C1 segment of cervical spinal cord (tissue), 14 donors: ENCODE data around the gene ACSS3.
A peak's percentile ranks its signal among the peaks of the same experiment; 100 is the strongest.

Experiments
- DNase-seq, 14 donors: peaks; one replicate each; lab custom pipeline; 2025; lab: John Stamatoyannopoulos, UW

ACSS3 gene

DNA sequence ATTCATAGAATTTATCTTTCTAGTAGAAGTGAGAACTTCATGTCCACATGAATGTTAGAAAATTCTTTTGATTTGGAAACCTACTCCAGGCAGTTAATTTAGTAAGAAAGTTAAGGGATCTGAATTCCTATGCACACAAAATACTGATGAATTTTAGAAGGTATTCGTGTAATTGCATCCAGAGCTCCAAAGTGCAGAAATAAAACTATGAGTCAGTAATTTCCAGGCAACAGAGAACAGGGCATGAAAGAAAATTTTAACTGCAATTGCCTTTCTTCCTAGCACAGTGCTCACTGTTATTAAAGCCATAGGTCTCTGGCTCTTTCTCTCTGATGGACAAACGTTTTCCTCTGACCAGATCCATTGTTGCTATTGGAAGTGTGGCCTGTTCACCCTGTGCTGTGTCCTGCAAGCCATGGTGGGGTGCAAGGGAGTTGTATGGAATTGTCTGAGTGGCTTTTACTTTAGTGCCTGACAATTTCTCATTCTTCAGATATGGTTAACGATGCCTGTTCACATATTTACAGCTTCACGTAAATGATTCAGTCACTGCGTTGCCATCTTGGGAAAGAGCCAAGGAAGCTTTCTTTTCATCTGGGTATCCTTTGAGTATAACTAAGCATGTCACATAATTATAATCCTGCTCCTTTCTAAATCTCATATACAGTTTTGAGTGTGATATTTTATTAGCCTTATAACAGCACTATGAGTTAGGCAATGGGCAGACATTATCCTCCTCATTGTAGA, 145.1 kb downstream of the ACSS3 start:
- DNase-seq = no peak

DNA sequence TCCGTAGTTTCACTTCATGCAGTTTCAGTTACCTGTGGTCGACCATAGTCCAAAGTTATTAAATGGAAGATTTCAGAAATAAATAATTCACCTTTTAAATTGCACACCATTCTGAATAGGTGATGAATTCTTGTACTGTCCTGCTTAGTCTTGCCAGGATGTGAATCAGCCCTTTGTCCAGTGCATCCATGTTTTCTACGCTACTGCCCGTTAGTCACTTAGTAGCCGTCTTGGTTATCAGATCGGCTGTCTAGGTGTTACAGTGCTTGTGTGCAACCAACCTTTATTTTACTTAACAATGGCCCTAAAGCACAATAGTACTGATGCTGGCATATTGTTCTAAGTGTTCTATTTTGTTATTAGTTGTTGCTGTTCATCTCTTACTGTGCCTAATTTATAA, 146.7 kb downstream of the ACSS3 start:
- DNase-seq = no peak

DNA sequence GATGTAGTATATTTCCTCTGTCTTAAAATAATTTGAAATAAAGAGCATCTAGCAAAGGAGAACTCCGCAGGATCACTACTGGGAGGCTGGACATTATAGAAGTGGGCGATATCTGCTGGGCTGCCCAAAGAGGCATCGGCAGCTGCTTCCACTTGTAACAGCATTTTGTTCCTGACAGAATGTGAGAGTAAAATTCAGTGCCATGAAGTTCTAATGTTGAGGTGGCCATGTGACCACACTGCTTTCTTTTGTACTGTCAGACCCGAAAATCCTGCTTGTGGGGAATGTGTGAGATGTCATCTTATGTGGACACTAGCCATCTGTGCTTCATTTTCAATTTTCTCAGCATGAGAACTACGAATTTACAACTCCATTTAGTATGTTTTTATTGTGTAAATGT, 151.9 kb downstream of the ACSS3 start:
- DNase-seq = no peak

DNA sequence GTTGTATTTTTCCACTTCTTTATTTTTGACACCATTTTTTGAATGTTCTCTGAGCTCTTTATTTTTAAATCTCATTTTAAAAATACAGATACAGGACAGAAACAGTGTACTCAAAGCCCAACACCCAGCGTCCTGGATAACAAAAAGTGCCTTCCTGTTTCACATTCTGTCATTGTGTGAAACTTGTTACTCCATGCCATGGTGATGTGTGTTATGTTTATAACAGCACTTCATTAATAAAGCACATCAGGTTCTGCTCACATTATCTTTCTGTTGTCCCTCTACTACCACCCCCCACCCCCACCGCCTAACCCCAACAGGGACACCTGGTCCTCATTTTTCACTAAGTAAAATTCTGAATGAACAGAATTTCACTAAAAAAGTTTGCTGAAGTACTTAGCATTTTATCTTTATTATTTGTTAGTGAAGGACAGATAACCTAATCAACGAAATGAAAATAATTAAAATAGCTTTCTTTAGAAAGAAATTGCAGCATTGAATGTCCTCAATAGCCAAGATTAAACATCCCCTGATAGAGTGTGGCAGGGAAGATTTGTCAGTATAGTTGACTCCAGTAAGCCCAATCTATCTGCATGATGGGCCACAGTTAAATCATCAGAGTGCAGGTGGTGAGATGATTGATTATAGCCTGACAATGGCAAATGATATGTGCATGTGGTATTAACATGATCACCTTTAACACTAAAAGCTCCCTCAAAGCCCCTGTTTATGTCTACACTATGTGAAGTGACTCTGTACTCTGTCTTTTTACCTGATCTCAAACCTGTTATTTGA, 153.9 kb downstream of the ACSS3 start:
- no peak for DNase-seq

DNA sequence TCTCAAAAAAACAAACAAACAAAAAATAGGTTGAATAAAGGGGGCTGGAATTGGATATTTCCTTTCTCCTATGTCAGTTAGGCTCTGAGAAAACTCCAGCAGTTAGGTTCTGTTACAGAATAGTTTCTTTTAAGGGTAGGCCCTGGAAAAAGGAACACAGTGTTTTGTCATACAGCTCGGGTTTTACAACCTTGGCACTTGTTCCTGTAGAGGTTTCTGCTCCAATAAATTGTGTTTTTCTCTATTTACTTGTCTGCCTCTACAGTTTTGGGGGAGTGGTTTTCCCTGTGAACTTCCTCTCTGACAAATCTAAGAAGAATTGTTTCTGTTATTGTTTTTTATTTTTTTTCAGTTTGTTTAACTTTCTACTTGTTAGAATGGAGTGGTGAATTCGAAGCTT, 167.6 kb downstream of the ACSS3 start:
- DNase-seq = no peak

DNA sequence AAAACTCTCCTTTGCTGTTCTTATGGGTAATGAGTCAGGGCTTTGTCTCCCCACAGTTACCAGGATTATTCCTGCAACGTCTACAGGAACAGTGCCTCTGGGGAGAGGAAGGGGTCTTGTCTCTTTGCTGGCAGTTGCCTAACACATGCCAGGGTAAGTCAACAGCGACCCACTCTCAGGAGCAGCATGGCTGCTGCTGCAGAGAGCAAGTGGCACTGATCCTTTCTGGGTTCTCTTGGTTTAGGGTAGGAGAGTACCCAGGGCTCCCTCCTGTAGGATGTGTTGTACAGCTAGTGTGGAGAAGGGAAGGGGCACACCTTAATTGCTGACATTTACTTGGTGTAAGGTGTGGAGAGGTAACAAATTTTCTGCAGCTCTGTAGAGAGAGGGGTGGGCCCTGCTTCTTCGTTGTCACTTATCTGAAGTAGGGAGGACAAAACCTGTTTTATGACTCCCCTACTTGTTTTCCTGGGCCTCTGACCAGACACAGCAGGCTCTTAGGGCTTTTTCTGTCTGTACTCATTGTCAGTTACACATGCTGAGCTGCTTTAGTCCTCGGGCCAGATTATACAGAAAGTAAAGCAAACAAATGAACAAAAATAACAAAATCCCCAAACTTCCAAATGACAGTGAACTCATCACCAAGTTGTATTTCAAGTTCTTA, 168.2 kb downstream of the ACSS3 start:
- DNase-seq = no peak

DNA sequence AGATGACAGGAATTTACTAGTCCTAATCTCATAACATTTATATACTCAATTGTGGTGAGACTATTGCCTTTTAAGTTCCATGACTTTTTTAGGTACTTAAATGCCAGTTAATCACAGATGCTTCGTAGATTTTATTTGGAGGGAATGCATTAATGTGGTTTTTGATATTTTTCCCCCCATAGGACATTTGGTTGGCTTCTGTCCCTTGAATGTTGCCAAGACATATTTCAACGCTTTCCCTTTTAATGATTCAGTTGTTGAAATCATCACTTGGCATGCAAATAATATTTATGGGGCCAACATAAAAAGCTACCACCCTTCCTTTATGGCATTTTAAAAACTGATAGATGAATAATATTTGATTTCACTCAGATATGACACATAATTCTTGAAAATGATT, 172.1 kb downstream of the ACSS3 start:
- no peak for DNase-seq

DNA sequence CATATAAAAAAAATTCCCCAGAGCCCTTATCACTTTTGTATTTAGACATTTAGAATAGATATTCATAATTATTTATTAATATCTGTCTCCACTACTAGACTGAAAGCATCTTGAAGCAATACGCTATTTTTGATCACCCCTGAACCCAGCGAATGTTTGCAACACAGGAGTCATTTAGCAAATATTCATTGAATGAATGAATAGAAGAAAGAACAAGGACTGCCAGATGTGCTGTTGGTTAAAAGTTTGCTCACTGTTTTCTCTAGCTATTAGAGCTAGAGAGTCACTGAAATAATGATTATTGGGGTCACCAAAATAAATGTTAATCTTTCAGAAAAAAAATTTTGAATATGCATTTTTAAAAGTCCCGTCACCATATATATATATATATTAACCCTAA, 174.3 kb downstream of the ACSS3 start:
- no peak for DNase-seq

DNA sequence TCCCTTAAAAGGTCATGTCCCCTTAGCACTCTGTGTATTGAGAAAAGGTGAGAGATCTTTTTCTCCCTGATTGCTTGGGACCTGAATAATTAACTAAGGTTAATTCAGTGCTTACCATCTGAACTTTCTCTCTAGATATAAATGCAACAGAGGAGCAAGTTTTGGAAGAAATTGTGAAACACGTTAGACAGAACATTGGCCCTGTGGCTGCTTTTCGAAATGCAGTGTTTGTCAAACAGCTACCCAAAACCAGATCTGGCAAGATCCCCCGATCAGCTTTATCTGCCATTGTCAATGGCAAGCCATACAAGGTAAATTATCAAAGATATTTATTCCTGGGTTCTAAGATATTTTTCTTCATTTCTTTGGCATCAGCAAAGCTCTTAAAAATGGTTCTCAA, 175.5 kb downstream of the ACSS3 start:
- no peak for DNase-seq

DNA sequence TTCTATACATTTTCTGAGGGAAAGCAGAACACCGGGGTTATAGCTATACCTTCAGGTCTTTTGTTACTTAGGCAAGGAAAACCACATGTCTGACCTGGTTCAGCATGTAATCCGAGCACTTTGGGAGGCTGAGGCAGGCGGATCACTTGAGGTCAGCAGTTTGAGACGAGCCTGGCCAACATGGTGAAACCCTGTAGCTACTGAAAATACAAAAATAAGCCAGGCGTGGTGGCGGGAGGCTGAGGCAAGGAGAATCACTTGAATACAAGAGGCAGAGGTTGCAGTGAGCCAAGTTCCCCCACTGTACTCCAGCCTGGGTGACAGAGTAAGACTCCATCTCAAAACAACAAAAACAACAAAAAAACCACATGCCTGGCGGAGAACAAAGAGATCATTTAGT, 177.6 kb downstream of the ACSS3 start:
- DNase-seq = no peak

DNA sequence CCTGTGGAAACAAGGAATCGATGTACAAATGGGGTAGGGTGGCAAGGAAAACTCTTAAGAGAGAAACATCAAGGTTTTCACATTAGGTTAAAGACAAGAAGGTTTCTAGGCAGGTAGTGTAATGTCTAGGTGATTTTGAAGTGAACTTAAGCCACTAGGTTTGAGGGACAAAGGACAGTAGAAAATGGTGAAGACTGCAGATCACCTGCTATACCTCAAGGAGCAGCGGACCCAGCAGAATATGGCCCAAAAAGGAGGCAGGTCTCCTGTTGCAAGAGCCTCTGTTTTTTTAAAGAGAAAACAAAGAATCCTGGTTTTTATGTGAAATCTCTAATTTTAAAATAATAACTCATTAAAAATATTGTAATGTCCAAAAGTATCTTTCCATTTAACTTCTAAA, 178.1 kb downstream of the ACSS3 start:
- DNase-seq = no peak

DNA sequence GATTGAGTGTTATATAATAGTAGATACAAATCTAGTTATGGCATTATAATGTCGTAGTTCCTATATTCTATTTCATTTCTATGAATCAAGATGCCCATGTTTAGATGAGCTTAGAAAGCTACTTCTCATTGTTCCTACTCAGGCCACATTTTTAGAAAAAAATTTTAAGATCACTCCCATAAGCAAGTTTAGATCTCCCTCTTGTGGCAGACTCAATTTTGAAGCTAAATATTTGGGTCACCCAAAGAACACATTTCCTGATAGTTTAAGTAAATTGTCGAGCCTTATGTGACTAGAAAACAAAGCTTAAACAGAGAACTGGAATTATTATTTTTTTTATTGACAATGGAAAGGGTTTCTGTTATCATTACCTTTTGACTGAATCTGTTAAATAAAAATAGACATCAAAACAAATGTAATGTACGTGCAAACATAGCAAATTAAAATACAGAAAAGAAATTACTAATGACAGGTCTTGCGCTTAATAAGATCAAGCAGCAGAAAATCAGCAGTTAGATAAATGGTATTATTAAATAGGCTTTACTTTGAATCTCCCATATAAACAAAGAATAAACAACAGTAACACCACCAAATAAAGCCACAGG, 180.2 kb downstream of the ACSS3 start:
- peak in 1 of 14 donors; percentile 21 for DNase-seq

DNA sequence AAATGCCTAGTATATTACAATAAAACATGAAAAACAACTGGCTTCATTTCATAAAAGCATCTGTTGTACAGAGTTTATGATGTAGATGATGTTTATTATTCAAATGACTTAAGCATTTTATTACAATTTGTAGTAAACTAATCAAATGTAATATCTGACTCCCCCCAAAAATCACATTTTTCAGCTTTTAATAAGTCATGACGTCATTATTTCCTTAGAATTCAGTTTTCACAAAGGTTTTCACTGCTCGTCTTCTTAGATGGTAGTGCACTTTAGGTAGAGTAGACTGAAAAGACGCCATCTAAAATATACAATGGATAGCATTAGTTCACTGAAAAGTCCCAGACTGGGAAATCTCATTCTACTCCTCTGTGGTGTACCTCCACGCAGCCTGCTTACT, 181.5 kb downstream of the ACSS3 start:
- DNase-seq = no peak

DNA sequence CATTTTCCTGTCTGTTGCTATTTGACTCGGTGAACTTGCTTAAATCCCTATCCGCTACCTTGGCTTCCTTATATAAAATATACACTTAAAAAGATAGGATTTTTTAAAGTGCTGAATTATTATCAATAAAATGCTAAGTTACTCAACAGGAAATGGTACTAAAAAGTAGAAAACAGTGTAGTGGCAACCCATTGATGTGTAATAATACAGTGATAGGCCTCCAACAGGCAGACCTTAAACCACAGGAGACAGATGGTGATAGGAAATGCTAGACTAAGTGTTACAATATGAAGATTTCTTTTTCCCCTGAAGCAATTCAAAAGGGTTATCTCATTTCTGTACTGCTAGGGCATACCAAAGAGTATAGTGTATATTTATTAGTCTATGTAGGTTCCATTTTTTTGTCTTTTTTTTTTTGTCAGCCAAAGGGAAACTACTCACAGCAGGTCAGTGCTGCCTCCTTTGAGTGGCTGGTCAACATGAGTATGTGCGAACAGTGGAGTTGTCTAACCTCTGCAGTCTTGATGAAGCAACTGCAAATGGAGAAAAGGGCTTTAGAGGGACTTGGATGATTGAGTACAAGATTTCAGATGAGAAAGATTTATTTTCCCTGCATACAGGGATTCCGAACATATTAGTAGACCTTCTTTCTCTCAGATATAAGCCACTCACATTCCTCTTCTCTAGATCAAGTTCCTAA, 183.8 kb downstream of the ACSS3 start:
- DNase-seq = no peak

DNA sequence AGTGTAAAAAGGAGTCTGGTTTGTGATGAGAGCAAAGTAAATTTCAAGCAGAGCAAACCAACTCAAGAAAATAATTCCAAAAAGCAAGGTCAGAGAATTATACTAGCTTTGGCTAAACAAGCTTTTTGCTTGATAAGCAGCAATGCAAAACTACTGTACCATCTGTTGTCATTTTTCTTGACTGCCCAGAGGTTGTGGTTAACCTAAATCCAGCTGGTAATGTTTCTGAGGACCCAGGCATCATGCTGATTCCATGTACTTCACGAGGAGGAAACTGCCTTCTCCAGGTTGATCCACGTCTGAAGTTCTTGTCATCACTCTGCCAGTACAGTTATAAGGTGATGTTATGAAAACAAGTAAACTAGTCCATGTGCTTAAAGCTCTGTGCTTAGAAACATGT, 185.2 kb downstream of the ACSS3 start:
- no peak for DNase-seq

DNA sequence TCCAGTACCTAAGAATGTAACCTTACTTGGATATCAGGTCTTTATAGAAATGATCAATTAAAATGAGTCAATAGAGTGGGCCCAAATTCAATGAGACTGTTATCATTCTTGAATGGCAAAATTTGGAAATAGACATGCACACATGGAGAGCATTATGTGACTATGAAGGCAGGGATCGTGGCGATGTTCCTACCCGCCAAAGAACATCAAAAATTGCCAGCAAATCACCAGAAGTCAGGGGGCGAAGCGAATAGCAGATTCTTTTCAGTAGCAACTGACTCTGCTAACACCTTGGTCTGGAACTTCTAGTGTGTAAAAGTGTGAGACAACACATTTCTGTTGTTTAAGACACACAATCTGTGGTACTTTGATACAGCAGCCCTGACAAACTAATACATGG, 192.5 kb downstream of the ACSS3 start:
- no peak for DNase-seq

DNA sequence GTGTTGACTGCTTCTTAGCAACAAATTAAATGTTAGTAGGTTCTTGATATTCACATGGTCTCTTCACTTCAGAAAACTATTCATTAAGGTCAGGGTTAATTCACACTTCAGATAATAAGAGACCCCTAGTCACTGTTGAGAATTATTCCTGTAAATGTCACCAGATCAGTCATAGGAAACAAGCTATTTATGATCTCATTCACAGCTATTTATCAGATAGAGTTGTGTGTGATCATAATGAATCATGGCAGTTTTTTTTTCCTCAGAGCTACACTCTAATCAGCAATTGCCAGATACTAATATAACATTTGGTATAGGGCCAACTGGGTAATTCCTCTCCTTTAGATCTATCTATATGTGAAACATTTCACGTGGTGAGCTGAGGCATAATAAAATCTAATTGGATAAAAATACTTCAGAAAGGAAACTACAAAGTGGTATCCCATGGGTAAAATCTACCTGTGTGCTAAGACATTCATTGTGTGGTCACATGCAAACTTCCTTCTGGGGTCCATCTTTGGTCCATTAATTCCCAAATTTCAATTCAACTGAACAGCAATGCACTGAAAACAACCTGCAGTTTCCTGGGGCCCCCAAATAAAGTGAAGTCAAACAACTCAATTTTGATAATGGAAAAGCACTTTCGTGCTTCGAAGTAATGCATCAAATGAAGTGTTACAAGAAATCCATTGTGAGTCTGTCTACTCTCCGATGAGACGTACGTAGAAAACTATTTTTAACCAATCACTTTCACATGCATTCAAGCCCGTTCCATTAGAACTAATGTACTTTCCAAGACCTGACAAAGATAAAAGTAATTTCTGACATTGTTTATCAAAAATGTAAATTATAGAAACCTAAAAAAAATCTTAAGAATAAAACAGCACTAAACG, 197.0 kb downstream of the ACSS3 start:
- no peak for DNase-seq

DNA sequence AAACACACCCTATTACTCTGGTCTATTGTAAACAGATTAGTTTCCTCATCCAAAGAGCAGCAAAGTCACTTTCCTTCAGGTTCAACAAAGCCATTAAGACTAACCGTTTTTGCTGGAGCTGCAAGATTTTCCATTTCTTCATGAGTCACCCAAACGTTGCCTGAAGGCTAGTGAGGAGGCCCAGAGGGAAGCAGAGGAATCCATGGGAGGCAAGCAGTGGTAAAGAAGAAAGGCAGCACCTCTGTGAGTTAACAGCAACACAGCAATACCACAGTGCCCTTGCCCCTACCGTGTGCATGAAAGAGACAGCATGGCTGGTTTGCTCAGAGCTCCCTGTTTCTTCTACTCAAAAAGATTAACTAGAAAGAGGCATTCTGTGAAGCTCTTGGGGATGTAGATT, 206.3 kb downstream of the ACSS3 start:
- no peak for DNase-seq

DNA sequence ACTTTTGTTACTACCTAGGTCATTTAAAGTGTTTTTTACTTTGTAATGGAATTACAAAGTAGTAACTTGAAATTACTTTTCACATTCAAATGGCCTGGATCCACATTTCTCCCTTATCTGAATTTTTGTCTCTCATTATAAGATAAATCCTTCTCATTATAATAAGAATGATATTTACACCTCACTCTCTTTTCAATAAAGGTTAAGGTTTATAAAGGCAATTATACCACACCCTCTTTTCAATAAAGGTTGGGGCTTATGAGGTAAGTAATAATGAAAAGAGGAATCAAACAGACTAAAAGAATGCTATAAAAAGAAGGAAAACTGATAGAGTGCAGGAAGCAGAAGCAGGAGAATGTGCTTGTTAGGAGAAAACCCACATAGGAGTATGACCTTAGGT, 210.8 kb downstream of the ACSS3 start:
- no peak for DNase-seq

DNA sequence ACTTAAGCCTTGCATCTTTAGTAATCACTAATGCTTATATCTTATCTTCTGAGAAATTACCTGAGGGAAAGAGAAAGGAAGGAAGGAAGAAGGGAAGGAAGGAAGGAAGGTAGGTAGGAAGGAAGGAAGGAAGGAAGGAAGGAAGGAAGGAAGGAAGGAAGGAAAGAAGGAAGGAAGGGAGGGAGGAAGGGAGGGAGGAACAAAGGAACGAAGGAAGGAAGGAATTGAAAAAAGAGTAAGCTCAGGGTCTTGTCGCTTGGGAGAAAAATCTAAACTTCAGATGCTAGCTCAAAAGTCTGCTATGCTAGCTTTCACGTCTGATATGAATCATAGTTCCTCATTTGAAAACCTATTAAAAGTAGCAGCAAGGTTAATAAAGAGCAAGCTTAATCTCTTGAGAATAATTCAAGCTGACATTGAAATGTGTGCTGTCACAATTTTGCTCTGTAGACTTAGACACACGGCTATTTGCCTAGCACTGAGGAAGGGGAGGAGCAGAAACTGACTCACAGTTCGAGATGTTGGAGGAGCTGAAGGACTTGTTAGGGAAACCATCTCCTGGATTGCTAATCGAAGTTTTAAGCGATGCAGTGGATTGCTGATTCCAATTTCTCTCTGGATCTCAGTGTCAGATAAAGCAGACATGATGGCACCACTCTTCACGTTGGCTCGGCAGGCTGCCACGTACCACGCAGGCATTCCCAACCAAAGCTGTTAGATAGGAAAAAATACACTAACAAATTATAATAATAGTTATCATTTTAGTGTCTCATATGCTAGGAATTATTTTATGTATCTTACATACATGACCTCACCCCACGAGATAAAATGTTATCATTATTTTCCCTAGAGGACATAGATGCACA, 216.7 kb downstream of the ACSS3 start:
- DNase-seq = peak in 1 of 14 donors; percentile 6
